OCI-LY7 (cell line): ENCODE measurements around the gene IDI1.

Experiments used
- CTCF ChIP-seq: fragments of 200-600 bp; sonication (generic); conservative IDR thresholded peaks from 2 replicates; pipeline ENCODE4 v1.5.1; 2014; ENCODE audit warnings: mild to moderate bottlenecking, antibody characterized with exemption, low read length, moderate library complexity, mixed read lengths
- EZH2phosphoT487 ChIP-seq: fragments of 200-600 bp; sonication (generic); IDR thresholded peaks from 2 replicates; pipeline ENCODE4 v1.6.1; 2018; ENCODE audit warnings: low read depth, borderline replicate concordance, mild to moderate bottlenecking, mixed run types, antibody characterized with exemption, low read length, moderate library complexity, mixed read lengths

GRCh38 chr10:1063232-1063865 lies 14.4 kb upstream of the IDI1 start:
- no peak for TF ChIP-seq CTCF
- TF ChIP-seq EZH2phosphoT487 = no peak
